IMR-90 (cell line): ENCODE results near the gene FAM219A.

Experiments used
- BHLHE40 ChIP-seq: fragments of 150-350 bp; IDR thresholded peaks from 2 replicates; pipeline ENCODE4 v1.6.1; 2016; ENCODE audit warnings: mild to moderate bottlenecking, low read depth, low read length
- CEBPB ChIP-seq: IDR thresholded peaks from 2 replicates; pipeline ENCODE4 v1.6.1; 2012; ENCODE audit warnings: low read depth, low read length, improper control_type of control experiment
- CHD1 ChIP-seq: IDR thresholded peaks from 2 replicates; pipeline ENCODE4 v1.6.1; 2012; ENCODE audit warnings: low read depth, low read length, improper control_type of control experiment
- CTCF ChIP-seq: conservative IDR thresholded peaks from 2 replicates; pipeline ENCODE4 v1.5.1; 2012; ENCODE audit warnings: mild to moderate bottlenecking, low read depth, low read length, improper control_type of control experiment
- MAFK ChIP-seq: IDR thresholded peaks from 2 replicates; pipeline ENCODE4 v1.6.1; 2012; ENCODE audit warnings: low read depth, low read length, improper control_type of control experiment
- MXI1 ChIP-seq: IDR thresholded peaks from 2 replicates; pipeline ENCODE4 v1.6.1; 2012; ENCODE audit warnings: low read depth, mild to moderate bottlenecking, low read length, moderate library complexity, borderline replicate concordance
- NFE2L2 ChIP-seq: fragments of 150-350 bp; IDR thresholded peaks from 2 replicates; pipeline ENCODE4 v1.6.1; 2016; ENCODE audit warnings: low read depth, mild to moderate bottlenecking, low read length
- POLR2A ChIP-seq: IDR thresholded peaks from 2 replicates; pipeline ENCODE4 v1.6.1; 2012; ENCODE audit warnings: mild to moderate bottlenecking, low read depth, low read length
- RAD21 ChIP-seq: IDR thresholded peaks from 2 replicates; pipeline ENCODE4 v1.6.1; 2012; ENCODE audit warnings: low read length, improper control_type of control experiment
- RCOR1 ChIP-seq: IDR thresholded peaks from 2 replicates; pipeline ENCODE4 v1.6.1; 2012; ENCODE audit warnings: mild to moderate bottlenecking, low read length, improper control_type of control experiment; ENCODE audit not compliant: insufficient replicate concordance
- SMC3 ChIP-seq: fragments of 150-350 bp; IDR thresholded peaks from 2 replicates; pipeline ENCODE4 v1.6.1; 2016; ENCODE audit warnings: low read depth, mild to moderate bottlenecking, antibody characterized with exemption, low read length, moderate library complexity
- USF2 ChIP-seq: fragments of 150-350 bp; IDR thresholded peaks from 2 replicates; pipeline ENCODE4 v1.6.1; 2017; ENCODE audit warnings: mild to moderate bottlenecking, antibody characterized with exemption, low read length, low read depth

GRCh38 chr9:34452568-34452967 lies 5.8 kb downstream of the FAM219A start:
- TF ChIP-seq NFE2L2, result no peak
- TF ChIP-seq POLR2A, result no peak
- TF ChIP-seq MXI1, result no peak
- TF ChIP-seq CTCF, result no peak
- TF ChIP-seq CHD1, result no peak
- TF ChIP-seq BHLHE40, result no peak
- TF ChIP-seq RAD21, result no peak
- no peak for TF ChIP-seq RCOR1
- no peak for TF ChIP-seq CEBPB
- TF ChIP-seq USF2, result no peak
- no peak for TF ChIP-seq SMC3
- TF ChIP-seq MAFK, result no peak
